Germinal center (tissue), 1 donor: ENCODE data around the gene DUSP9.
"Not testable (repeated sequence)": the region's sequence is repeated elsewhere in the genome, so short reads cannot be mapped to it uniquely, and the experiment has no call there.

Experiments
- DNase-seq: peaks from one replicate; pipeline ENCODE4 v3.0.0; 2012; ENCODE audit warnings: mixed read lengths, low spot score

Gene DUSP9

GRCh38 chrX:153673428-153674218, 26.6 kb downstream of the DUSP9 start, which contains the start of gene PNCK:
Gene PNCK, minus strand, starts transcription at chrX:153673813. Its CDS starts 737 bp downstream, at chrX:153673076.
- DNase-seq, result no peak

- DNase-seq, result no peak
These were observed 27.3 kb downstream of the DUSP9 start for GRCh38 chrX:153674219-153674851.

- DNase-seq, result no peak
These were observed 34.2 kb downstream of the DUSP9 start for GRCh38 chrX:153681175-153681574.

GRCh38 chrX:153683486-153683885, 36.5 kb downstream of the DUSP9 start:
- DNase-seq, result not testable (repeated sequence)

GRCh38 chrX:153684467-153685155, 37.6 kb downstream of the DUSP9 start:
- DNase-seq, result no peak

GRCh38 chrX:153685156-153685536, 38.1 kb downstream of the DUSP9 start:
- no peak for DNase-seq

GRCh38 chrX:153685751-153686696, 39.0 kb downstream of the DUSP9 start:
- no peak for DNase-seq

GRCh38 chrX:153686711-153687110, 39.7 kb downstream of the DUSP9 start:
- no peak for DNase-seq

GRCh38 chrX:153687121-153688039, 40.4 kb downstream of the DUSP9 start, which contains the start of gene SLC6A8:
Gene SLC6A8, plus strand, starts transcription at chrX:153687926. Its CDS starts 649 bp downstream, at chrX:153688575.
- DNase-seq, result no peak

GRCh38 chrX:153688071-153688470, 41.1 kb downstream of the DUSP9 start:
- no peak for DNase-seq

GRCh38 chrX:153688506-153688905, 41.5 kb downstream of the DUSP9 start:
- no peak for DNase-seq

- no peak for DNase-seq
These were observed 42.0 kb downstream of the DUSP9 start for GRCh38 chrX:153688911-153689590.

- DNase-seq, result no peak
These were observed 42.9 kb downstream of the DUSP9 start for GRCh38 chrX:153689654-153690465.

GRCh38 chrX:153690466-153690865, 43.5 kb downstream of the DUSP9 start:
- no peak for DNase-seq

GRCh38 chrX:153691032-153691827, 44.2 kb downstream of the DUSP9 start:
- not testable (repeated sequence) for DNase-seq

GRCh38 chrX:153692003-153692402, 45.0 kb downstream of the DUSP9 start:
- DNase-seq, result no peak

- DNase-seq, result no peak
These were observed 45.7 kb downstream of the DUSP9 start for GRCh38 chrX:153692611-153693156.
